Transverse colon (tissue), 4 donors: ENCODE results near the gene MIDN. TPM values are rescaled to one million over a fixed set of nuclear protein-coding genes. Genes with fewer than 3 reads are reported as not detected.
"Not testable (repeated sequence)": the region's sequence is repeated elsewhere in the genome, so short reads cannot be mapped to it uniquely, and the experiment has no call there.

ENCODE experiments used
- DNase-seq: peaks from one replicate; pipeline ENCODE4 v3.0.0-alpha.2; 2019
- H3K27ac ChIP-seq, 4 donors: fragments of 200-600 bp; sonication (generic); 2 replicates each; pipeline ENCODE4 v1.5.1; 2016 to 2018; ENCODE audit warnings: inconsistent platforms in 4 of 4
- H3K27me3 ChIP-seq: fragments of 200-600 bp; sonication (generic); 2 replicates; pipeline ENCODE4 v1.5.1; 2017; ENCODE audit warnings: inconsistent platforms
- H3K36me3 ChIP-seq, 4 donors: fragments of 200-600 bp; sonication (generic); 2 replicates each; pipeline ENCODE4 v1.5.1; 2017 to 2019; ENCODE audit warnings: inconsistent platforms in 4 of 4
- H3K4me1 ChIP-seq, 4 donors: fragments of 200-600 bp; sonication (generic); 2 replicates each; pipeline ENCODE4 v1.5.1; 2017 to 2020; ENCODE audit warnings: inconsistent platforms in 4 of 4
- H3K4me3 ChIP-seq, 4 donors: fragments of 200-600 bp; sonication (generic); 1 replicate in 1 of 4; 2 replicates in 3 of 4; pipeline versions ENCODE4 v1.5.1 to v1.6.1; 2017 to 2019; ENCODE audit warnings: inconsistent platforms in 4 of 4
- H3K9me3 ChIP-seq, 2 donors: fragments of 200-600 bp; sonication (generic); 2 replicates each; pipeline ENCODE4 v1.5.1; 2017 to 2019; ENCODE audit warnings: inconsistent platforms in 2 of 2
- EP300 ChIP-seq: sonication (generic); formaldehyde crosslinking; IDR thresholded peaks from one replicate; pipeline ENCODE4 v1.6.1; 2017; ENCODE audit warnings: antibody characterized with exemption, low read depth
- POLR2A ChIP-seq: fragments of 450-650 bp; IDR thresholded peaks from one replicate; pipeline ENCODE4 v1.6.1; 2016; ENCODE audit warnings: antibody characterized with exemption, mild to moderate bottlenecking, moderate library complexity
- POLR2AphosphoS5 ChIP-seq, 3 donors: sonication (generic); formaldehyde crosslinking; IDR thresholded peaks; one replicate each; pipeline ENCODE4 v1.6.1; 2016; ENCODE audit warnings: antibody characterized with exemption in 3 of 3
- WGBS, 2 donors: methylation state at CpG; one replicate each; pipeline ENCODE4 v1.1.5; 2018; ENCODE audit warnings: low coverage in 1 of 2; 5-methylcytosine and 5-hydroxymethylcytosine counted together
- in situ Hi-C, 4 donors: fragments of 200-750 bp; cut with MboI; loops; one replicate each; pipeline versions ENCODE4 v1.15.0 to v1.15.1; 2017; ENCODE audit warnings: low sequenced_read_pairs in 3 of 4, low pct_ligation_motif_present in 1 of 4, low pct_unique_long_range_greater_than_20kb in 1 of 4
- intact Hi-C: fragments of 100-400 bp; cut with DNase I; formaldehyde crosslinking; loops from one replicate; pipeline ENCODE4 v1.15.1; 2023; ENCODE audit warnings: low total_unique reads
- total RNA-seq, 4 donors: library from RNA; depleted of rRNA; stranded (reverse); fragments of >200 nt; gene quantifications; one replicate each; pipeline ENCODE4 v1.1.0, GENCODE V29; 2016
- TF ChIP-seq, protein P1 (sequence below), 5 experiments: fragments of 200-600 bp in 3 of 5; fragments of 450-650 bp in 2 of 5; sonication (generic) in 3 of 5; IDR thresholded peaks; 1 replicate in 2 of 5; 2 replicates in 3 of 5; pipeline ENCODE4 v1.5.1; 2016 to 2017; ENCODE audit warnings: antibody characterized with exemption in 5 of 5, inconsistent platforms in 3 of 5, mild to moderate bottlenecking in 2 of 5, moderate library complexity in 1 of 5

The MIDN gene
- total RNA-seq, 4 donors from 2014 or later: 89.4 to 379 (median 116) TPM

- Histone ChIP-seq H3K36me3 (no peaks in the 10 kb centered on the region), H3K9me3 (no peaks in the 10 kb centered on the region), H3K27me3 (no peaks in the 10 kb centered on the region), H3K4me3 (peak overlapping the region in 1 of 4 donors; percentile 86), H3K27ac (peak overlapping the region; percentile 98 to 99 (median 98)), H3K4me1 (peaks cover 59 to 65% (median 63%) of the 10 kb centered on the region in 4 donors)
- TF ChIP-seq, protein P1, sequence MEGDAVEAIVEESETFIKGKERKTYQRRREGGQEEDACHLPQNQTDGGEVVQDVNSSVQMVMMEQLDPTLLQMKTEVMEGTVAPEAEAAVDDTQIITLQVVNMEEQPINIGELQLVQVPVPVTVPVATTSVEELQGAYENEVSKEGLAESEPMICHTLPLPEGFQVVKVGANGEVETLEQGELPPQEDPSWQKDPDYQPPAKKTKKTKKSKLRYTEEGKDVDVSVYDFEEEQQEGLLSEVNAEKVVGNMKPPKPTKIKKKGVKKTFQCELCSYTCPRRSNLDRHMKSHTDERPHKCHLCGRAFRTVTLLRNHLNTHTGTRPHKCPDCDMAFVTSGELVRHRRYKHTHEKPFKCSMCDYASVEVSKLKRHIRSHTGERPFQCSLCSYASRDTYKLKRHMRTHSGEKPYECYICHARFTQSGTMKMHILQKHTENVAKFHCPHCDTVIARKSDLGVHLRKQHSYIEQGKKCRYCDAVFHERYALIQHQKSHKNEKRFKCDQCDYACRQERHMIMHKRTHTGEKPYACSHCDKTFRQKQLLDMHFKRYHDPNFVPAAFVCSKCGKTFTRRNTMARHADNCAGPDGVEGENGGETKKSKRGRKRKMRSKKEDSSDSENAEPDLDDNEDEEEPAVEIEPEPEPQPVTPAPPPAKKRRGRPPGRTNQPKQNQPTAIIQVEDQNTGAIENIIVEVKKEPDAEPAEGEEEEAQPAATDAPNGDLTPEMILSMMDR (IDR thresholded peaks at IDR 0.05): no peak
- peak; percentile 58 to 94 (median 87) for TF ChIP-seq POLR2AphosphoS5 (IDR thresholded peaks at IDR 0.05)
- peak; percentile 98 for TF ChIP-seq EP300
- peak; percentile 67 for TF ChIP-seq POLR2A
- DNase-seq: peak; percentile 88
- intact Hi-C loops: loop anchor here (10.0 kb wide), 2 partner anchors 141 to 221 kb away; partner anchors contain the start of genes CNN2, GPX4, RNU6-2 and TMEM259
- in situ Hi-C loops: no loop called here
- WGBS, 2 donors: 63 to 70% methylated on average over 2 to 22 of the region's 26 CpGs
These were observed 2.7 kb upstream of the MIDN start for GRCh38 chr19:1245494-1246264.

DNA sequence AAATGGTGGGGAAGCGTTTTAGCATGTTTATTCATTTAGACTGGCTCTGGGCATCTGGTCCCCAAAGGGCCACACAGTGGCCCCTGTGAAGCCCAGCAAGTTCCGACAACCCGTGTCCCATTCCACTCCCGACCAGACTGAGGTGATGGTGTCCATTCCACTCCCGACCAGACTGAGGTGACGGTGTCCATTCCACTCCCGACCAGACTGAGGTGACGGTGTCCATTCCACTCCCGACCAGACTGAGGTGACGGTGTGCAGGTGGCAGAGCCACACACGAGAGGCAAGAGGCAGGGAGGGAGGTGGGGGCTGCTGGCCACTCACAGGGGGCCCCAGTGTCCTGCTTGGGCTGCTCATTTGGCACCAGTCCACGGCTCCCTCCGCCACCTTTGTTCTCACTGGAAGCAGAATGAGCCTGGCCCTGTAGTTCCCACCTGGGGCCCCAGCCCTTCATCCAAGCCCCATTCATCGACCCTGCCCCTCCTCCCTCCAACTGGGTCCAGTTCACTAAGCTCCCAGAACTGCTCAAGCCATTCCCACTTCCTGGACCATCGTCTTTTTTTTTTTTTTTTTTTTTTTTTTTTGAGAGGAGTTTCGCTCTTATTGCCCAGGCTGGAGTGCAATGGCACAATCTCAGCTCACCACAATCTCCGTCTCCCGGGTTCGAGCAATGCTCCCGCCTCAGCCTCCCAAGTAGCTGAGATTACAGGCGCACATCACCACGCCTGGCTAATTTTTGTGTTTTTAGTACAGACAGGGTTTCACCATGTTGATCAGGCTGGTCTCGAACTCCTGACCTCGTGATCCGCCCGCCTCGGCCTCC is 1.9 kb upstream of the MIDN start:
- peaks cover 52 to 59% (median 57%) of the 10 kb centered on the region in 4 donors for H3K4me1 ChIP-seq
- in situ Hi-C loops, H3K36me3 ChIP-seq, H3K9me3 ChIP-seq, H3K27me3 ChIP-seq, H3K4me3 ChIP-seq: not testable (repeated sequence)
- peak; percentile 48 for DNase-seq
- peak overlapping the region; percentile 98 to 99 (median 98) for H3K27ac ChIP-seq
- 66 to 89% methylated on average over 12 to 26 of the region's 27 CpGs for WGBS, 2 donors
- intact Hi-C loops: loop anchor here (10.0 kb wide), 2 partner anchors 142 to 222 kb away; partner anchors contain the start of genes CNN2, GPX4, RNU6-2 and TMEM259

DNA sequence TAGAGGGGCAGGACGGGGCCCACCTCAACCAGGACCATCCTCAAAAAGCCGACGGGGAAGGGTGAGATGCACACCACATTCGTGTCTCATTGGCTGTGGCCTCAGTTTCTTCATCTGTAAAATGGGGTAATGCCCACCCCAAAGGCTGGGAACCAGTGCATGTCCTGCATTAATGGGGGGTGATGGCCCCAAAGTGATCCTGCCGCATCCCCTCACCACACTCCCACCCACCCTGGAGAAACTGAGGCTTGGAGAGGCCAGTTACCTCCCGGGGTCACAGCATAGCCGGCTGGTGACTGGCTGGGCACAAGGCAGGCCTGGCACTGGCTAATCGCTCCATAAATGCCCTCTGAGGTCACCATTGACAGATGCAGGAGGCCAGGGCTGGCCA is 640 bp upstream of the MIDN start:
- DNase-seq: no peak
- WGBS, 2 donors: 40 to 61% methylated on average over 1 to 7 of the region's 8 CpGs
- Histone ChIP-seq H3K27me3 (no peaks in the 10 kb centered on the region), H3K27ac (peak overlapping the region; percentile 98 to 99 (median 98)), H3K4me1 (peaks cover 46 to 64% (median 62%) of the 10 kb centered on the region in 4 donors), H3K36me3 (no peaks in the 10 kb centered on the region), H3K4me3 (peak overlapping the region in 3 of 4 donors; percentile 74 to 91 (median 80)), H3K9me3 (no peaks in the 10 kb centered on the region)
- no peak for TF ChIP-seq POLR2A
- peak in 2 of 3 donors; percentile 17 to 59 for TF ChIP-seq POLR2AphosphoS5 (IDR thresholded peaks at IDR 0.05)
- no peak for TF ChIP-seq EP300
- in situ Hi-C loops: no loop called here
- intact Hi-C loops: loop anchor here (10.0 kb wide), 2 partner anchors 143 to 223 kb away; partner anchors contain the start of genes CNN2, GPX4, RNU6-2 and TMEM259

DNA sequence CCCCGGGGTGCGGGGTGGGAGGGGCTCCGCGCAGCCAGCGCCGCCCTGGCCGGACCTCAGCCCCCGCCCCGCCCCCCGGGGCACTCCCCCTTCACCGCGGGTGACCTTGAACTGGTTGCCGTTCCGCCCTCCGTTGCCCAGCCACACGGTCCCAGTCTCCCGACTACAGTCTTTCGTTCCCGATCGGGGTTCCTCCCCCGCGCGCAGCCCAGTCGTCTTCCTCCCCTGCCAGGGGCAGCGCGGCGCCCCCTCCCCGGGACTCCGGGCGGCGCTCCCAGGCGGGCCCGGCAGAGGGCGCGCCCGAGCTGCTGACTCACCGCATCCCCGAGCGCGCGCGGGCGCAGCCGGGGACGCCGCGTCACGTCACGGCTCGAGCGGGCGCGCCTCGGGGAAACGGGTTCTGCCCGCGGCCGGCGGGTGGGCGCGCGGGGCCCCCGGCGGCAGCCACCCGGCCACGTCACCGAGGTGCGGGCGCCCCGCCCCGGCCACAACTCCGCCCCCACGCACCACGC is 459 bp downstream of the MIDN start:
- in situ Hi-C loops: no loop called here

More for the DNA sequence above, 459 bp downstream of the MIDN start:
- Histone ChIP-seq H3K9me3 (no peaks in the 10 kb centered on the region), H3K4me3 (peak overlapping the region; percentile 74 to 91 (median 80)), H3K4me1 (peaks cover 39 to 64% (median 61%) of the 10 kb centered on the region in 4 donors), H3K27me3 (no peaks in the 10 kb centered on the region), H3K36me3 (peaks cover 0 to under 1% (median 0%) of the 10 kb centered on the region in 4 donors), H3K27ac (peak overlapping the region; percentile 98 to 99 (median 98))
- no peak for TF ChIP-seq POLR2AphosphoS5 (IDR thresholded peaks at IDR 0.05)
- TF ChIP-seq, protein P1 (IDR thresholded peaks at IDR 0.05): peak; percentile 69 to 92 (median 84)
- intact Hi-C loops: loop anchor here (10.0 kb wide), 2 partner anchors 144 to 224 kb away; partner anchors contain the start of genes CNN2, GPX4, RNU6-2 and TMEM259
- DNase-seq: peak; percentile 86
- WGBS, 2 donors: 1% methylated on average over 39 of the region's 74 CpGs; no CpG with 5 or more reads in 1 of the 2 donors
